T-helper 1 cell treated with Interleukin-12 subunit alpha and Interleukin-12 subunit beta and Interleukin-4 antibody, amounts not matched to agents 30 μg/mL and 1 μg/mL, for 36 hours (primary cell): ENCODE measurements around the gene ZNF605.
"Not testable (repeated sequence)": the region's sequence is repeated elsewhere in the genome, so short reads cannot be mapped to it uniquely, and the experiment has no call there.

Experiments
- H3K27ac Mint-ChIP-seq: one replicate; pipeline ENCODE4 v1.8.0; 2021; ENCODE audit warnings: mild to moderate bottlenecking, mixed read lengths
- H3K27me3 Mint-ChIP-seq: one replicate; pipeline ENCODE4 v1.8.0; 2021; ENCODE audit warnings: low read depth, mixed read lengths
- H3K36me3 Mint-ChIP-seq: one replicate; pipeline ENCODE4 v1.8.0; 2021; ENCODE audit warnings: low read depth, mixed read lengths
- H3K4me1 Mint-ChIP-seq: one replicate; pipeline ENCODE4 v1.8.0; 2021; ENCODE audit warnings: low read depth, mixed read lengths
- H3K4me3 Mint-ChIP-seq: one replicate; pipeline ENCODE4 v1.8.0; 2021; ENCODE audit warnings: mild to moderate bottlenecking, moderate library complexity, mixed read lengths
- H3K9me3 Mint-ChIP-seq: one replicate; pipeline ENCODE4 v1.8.0; 2021; ENCODE audit warnings: mixed read lengths

The ZNF605 gene

DNA sequence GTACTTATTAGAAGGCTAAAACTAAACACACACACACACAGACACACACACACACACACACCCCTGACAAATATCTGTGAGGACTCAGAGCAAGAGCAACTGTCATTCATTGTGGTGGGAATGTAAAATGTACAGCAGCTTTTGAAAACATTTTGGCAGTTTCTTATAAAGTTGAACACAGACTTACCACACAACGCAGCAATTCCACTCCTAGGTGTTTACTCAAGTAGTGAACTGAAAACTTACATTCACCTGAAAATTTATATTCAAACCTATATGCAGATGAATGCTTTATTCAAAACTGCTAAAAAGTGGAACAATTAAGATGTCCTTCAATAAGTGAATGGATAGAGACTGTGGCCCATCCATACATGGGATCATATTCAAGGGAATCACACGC is 18.6 kb downstream of the ZNF605 start:
- H3K27me3 Mint-ChIP-seq: no peaks in the 10 kb centered on the region
- no peak overlapping the region for H3K27ac Mint-ChIP-seq
- H3K4me1 Mint-ChIP-seq: no peaks in the 10 kb centered on the region
- H3K36me3 Mint-ChIP-seq: peaks cover 40% of the 10 kb centered on the region
- peaks cover 59% of the 10 kb centered on the region for H3K9me3 Mint-ChIP-seq
- no peak overlapping the region for H3K4me3 Mint-ChIP-seq

DNA sequence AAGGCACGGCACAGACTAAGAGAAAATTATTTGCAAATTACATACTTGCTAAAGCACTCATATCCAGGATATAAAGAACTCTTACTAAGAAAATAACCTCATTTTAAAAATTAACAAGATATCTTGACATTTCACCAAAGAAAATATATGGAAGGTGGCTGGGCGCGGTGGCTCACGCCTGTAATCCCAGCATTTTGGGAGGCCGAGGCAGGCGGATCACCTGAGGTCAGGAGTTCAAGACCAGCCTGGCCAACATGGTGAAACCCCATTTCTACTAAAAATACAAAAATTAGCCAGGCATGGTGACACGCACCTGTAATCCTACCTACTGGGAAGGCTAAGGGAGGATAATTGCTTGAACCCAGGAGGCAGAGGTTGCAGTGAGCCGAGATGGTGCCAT is 19.2 kb downstream of the ZNF605 start:
- H3K9me3 Mint-ChIP-seq: peaks cover 60% of the 10 kb centered on the region
- not testable (repeated sequence) for H3K4me3 Mint-ChIP-seq, H3K27ac Mint-ChIP-seq, H3K27me3 Mint-ChIP-seq, H3K4me1 Mint-ChIP-seq
- H3K36me3 Mint-ChIP-seq: peaks cover 34% of the 10 kb centered on the region

DNA sequence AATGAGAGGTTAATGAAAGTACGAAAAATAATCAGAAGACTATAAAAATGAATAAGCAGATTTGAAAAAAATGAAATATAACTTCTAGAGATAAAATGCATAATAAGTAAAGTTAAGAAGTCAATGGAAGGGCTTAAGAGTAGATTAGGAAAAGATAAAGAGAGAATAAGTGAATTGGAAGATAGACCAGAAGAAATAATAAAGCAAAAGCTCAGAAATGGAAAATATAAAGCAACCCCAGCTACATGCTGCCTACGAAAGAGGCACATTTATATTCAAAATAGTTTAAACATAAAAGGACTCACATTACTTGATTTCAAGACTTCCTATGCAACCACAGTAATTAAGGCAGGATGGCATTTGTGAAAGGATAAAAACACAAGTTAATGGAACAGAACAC is 19.9 kb downstream of the ZNF605 start:
- Mint-ChIP-seq H3K4me3 (no peak overlapping the region), H3K36me3 (peaks cover 32% of the 10 kb centered on the region), H3K9me3 (peaks cover 60% of the 10 kb centered on the region), H3K27ac (no peak overlapping the region), H3K27me3 (no peaks in the 10 kb centered on the region), H3K4me1 (no peaks in the 10 kb centered on the region)

DNA sequence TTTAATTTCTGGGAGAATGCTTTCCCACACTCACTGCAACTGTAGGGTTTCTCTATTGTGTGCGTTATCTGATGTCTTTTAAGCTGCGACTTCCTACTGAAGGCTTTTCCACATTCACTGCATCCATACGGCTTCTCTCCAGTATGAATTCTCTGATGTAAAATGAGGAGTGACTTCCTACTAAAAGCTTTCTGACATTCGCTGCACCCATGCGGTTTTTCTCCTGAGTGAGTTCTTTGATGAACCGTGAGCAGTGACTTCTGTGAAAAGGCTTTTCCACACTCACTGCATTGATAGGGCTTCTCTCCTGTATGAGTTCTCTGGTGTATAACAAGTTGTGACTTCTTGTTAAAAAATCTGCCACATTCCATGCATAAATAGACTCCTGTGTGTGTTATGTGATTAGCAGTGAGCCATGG is 29.7 kb downstream of the ZNF605 start:
- peaks cover 83% of the 10 kb centered on the region for H3K9me3 Mint-ChIP-seq
- H3K36me3 Mint-ChIP-seq: peaks cover 41% of the 10 kb centered on the region
- no peak overlapping the region for H3K27ac Mint-ChIP-seq
- no peaks in the 10 kb centered on the region for H3K27me3 Mint-ChIP-seq
- no peak overlapping the region for H3K4me3 Mint-ChIP-seq
- H3K4me1 Mint-ChIP-seq: no peaks in the 10 kb centered on the region

DNA sequence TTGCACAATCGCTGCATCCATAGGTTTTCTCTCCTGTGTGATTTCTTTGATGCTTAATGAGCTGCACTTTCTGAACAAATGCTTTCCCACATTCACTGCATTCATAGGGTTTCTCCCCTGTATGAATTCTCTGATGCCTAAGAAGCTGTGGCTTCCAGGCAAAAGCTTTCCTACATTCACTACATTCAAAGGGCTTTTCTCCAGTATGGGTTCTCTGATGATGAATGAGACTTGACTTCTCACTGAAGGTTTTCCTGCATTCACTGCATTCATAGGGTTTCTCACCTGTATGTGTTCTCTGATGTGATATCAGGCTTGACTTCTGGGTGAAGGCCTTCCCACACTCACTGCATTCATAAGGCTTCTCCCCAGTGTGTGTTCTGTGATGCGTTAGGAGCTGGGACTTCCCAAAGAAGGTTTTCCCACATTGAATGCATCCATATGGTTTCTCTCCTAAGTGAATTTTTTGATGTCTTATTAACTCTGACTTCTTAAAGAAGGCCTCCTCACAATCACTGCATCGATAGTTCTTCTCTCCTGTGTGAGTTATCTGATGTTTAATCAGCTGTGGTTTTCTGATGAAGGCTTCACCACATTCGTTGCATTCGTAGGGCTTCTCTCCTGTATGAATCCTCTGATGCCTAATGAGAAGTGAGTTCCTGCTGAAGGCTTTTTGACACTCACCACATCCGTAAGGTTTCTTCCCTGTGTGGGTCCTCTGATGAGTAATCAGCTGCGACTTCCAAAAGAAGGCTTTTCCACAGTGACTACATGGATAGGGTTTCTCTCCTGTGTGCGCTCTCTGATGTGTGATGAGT is 30.3 kb downstream of the ZNF605 start:
- no peaks in the 10 kb centered on the region for H3K4me1 Mint-ChIP-seq

DNA sequence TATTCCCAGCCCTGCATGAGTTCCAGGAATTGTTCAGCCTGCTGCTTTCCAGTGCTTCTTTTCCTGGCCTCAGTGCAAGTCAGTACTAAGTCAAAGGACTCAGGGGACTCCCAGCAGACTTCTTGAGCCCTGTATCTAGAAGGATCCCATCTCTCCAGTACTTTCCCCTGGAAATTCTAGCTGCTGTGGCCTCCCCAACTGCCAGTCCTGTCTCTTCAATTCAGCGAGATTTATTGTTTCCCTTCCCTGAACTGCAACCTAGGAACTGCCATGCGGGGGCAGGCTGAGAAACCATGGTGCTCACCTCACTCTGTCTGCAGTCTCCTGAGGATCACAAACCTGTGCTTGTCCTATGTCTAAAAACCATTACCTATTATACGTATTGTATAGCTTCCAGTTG is 31.8 kb downstream of the ZNF605 start:
- Mint-ChIP-seq H3K27ac (no peak overlapping the region), H3K27me3 (no peaks in the 10 kb centered on the region), H3K36me3 (peaks cover 33% of the 10 kb centered on the region)

More for the DNA sequence above, 30.3 kb downstream of the ZNF605 start:
- peaks cover 39% of the 10 kb centered on the region for H3K36me3 Mint-ChIP-seq
- H3K27me3 Mint-ChIP-seq: no peaks in the 10 kb centered on the region
- no peak overlapping the region for H3K27ac Mint-ChIP-seq
- H3K9me3 Mint-ChIP-seq: peaks cover 82% of the 10 kb centered on the region
- no peak overlapping the region for H3K4me3 Mint-ChIP-seq

DNA sequence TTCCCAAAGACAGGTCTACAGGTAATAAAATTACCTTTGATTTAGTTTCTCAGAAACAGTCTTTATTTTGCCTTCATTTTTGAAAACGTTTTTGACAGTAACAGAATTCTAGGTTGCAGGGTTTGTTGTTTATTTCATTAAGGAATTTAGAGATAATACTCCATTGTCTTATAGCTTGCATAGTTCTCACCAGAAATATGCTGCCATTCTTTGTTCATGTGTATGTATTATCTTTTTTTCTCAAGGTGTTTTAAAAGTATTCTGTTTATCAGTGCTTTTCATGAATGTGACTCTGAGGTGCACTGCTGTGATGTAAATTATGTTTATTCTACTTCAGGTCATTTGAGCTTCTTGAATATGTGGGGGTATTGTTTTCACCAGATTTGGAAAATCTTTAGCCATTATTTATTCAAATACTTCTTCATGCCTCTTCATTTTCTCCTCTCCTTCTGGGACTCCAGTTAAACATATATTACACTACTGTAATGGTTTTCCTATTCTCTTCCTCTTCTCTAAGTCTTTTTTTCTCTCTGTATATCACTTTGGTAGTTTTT is 32.7 kb downstream of the ZNF605 start:
- H3K36me3 Mint-ChIP-seq: peaks cover 26% of the 10 kb centered on the region
- H3K4me1 Mint-ChIP-seq: no peaks in the 10 kb centered on the region
- H3K4me3 Mint-ChIP-seq: no peak overlapping the region
- H3K9me3 Mint-ChIP-seq: peaks cover 67% of the 10 kb centered on the region
- H3K27me3 Mint-ChIP-seq: no peaks in the 10 kb centered on the region
- H3K27ac Mint-ChIP-seq: no peak overlapping the region

More for the DNA sequence above, 31.8 kb downstream of the ZNF605 start:
- Mint-ChIP-seq H3K4me3 (no peak overlapping the region), H3K4me1 (no peaks in the 10 kb centered on the region), H3K9me3 (peaks cover 72% of the 10 kb centered on the region)

DNA sequence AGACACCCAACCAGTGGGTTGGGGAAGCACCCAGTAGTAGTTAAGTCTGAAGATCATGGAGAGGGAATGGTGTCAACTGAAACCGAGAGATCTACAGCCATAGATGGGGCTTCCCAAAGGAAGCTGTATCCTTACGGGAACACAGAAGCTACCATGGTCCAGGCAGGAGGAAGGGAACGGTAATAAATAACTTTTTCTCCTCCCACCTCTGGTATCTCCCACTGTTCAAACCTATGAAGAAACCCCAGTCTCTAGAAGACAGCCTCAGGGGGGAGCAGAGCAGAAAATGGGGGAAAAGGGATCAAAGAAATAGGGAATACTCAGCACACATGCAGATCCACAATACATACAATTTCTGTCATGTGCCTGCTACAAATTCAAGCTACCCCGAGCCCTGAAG is 33.4 kb downstream of the ZNF605 start:
- Mint-ChIP-seq H3K4me1 (no peaks in the 10 kb centered on the region), H3K9me3 (peaks cover 73% of the 10 kb centered on the region), H3K27ac (no peak overlapping the region), H3K36me3 (peaks cover 26% of the 10 kb centered on the region), H3K4me3 (no peak overlapping the region), H3K27me3 (no peaks in the 10 kb centered on the region)

DNA sequence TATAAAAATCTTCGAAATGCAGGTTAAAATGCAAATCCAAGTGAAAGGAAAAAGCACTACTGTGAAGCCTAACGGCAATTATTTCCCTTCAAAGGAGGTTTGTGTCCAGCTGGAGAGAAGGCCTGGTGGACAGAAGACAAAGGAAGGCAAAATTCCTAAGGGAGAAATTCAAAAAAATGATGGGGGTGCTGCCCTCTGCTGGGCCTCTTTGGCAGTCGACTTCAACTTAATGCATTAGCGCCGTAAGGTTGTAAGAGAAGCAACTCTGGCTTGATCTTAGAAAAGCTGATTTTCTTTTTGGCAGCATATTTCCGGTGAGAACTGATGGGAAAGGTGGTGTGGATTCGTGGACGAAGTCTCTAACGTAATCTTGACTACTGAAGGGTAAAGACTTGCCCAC is 34.4 kb downstream of the ZNF605 start:
- H3K36me3 Mint-ChIP-seq: peaks cover 22% of the 10 kb centered on the region
- no peak overlapping the region for H3K27ac Mint-ChIP-seq
- no peaks in the 10 kb centered on the region for H3K4me1 Mint-ChIP-seq
- peaks cover 70% of the 10 kb centered on the region for H3K9me3 Mint-ChIP-seq
- no peak overlapping the region for H3K4me3 Mint-ChIP-seq
- H3K27me3 Mint-ChIP-seq: no peaks in the 10 kb centered on the region

DNA sequence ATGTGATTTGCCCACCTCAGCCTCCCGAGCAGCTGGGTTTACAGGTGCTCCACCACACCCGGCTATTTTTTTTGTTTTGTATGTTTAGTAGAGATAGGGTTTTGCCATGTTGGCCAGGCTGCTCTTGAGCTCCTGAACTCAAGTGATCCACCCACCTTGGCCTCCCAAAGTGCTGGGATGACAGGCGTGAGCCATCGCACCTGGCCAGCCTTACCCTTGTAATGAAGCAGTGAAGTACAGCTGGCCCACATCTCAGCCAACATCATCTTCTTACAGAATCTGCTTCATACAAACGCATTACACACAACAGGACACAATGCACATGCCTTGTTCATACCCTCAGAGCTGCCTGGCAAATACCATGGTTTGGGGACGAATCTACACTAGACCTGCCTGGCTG is 37.4 kb downstream of the ZNF605 start:
- peaks cover 63% of the 10 kb centered on the region for H3K9me3 Mint-ChIP-seq
- no peak overlapping the region for H3K4me3 Mint-ChIP-seq
- peaks cover 18% of the 10 kb centered on the region for H3K36me3 Mint-ChIP-seq
- no peak overlapping the region for H3K27ac Mint-ChIP-seq
- no peaks in the 10 kb centered on the region for H3K27me3 Mint-ChIP-seq
- no peaks in the 10 kb centered on the region for H3K4me1 Mint-ChIP-seq

DNA sequence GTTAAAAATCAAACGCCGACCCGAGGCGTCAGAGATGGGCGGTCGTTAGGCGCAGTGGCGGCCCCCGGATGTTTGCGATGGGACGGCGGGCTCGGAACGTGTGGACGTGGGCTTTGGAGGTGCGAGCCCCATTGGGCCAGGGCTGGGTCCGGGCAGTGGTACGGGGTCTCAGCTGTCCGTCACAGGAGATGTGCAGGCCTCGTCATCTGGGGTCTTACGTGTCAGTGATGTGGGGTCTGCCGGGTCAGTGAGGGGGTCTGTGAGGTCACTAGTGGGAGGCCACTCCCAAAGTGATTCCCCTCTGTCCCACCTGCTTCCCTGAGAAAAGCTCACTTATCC is 47.1 kb downstream of the ZNF605 start:
- H3K36me3 Mint-ChIP-seq: peaks cover 15% of the 10 kb centered on the region
- H3K27me3 Mint-ChIP-seq: peaks cover 18% of the 10 kb centered on the region
- H3K4me3 Mint-ChIP-seq: peak overlapping the region; percentile 86
- peaks cover 31% of the 10 kb centered on the region for H3K9me3 Mint-ChIP-seq
- peaks cover 4% of the 10 kb centered on the region for H3K4me1 Mint-ChIP-seq
- peak overlapping the region; percentile 90 for H3K27ac Mint-ChIP-seq

DNA sequence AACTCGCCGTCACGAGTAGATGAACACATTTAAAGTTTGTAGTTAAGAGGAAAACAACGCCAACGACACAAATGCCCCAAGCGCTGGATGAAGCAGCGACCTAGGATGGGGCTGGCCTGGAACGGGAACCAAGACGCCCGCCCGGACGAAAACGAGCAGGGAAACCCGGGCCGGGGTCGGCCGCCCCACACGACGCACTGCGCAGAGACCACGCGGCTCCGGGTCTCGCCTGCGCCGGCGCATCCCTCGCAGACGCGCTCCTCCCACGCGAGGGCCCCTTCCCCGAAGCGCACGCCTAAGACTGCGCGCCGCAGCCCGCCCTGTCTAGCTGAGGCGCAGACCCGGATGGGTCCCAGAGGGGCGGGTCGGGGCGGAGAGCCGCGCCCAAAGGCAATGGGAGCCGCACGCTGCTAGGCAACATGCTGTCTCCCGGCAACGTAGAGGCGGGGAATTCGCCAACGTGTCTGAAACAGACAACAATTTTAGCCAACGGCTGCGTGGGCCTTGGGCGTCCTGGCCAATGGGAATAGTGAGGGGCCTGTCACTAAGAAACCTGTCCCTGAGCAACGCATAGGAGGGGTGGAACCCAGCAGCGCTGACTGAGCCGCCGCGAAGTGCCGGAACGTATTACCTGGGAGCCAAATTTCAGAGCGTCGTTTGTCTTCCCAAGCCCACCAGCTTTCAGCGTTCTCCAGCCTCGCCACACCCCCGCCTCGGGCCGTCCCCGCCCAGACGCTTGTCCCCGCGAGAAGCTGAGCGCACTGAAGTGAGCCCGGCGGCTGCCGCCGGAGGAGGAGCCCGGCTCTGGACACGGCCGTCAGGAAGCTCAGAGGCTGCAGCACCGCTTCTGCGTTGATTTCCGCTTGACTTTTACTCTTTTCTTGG is 47.7 kb downstream of the ZNF605 start:
- Mint-ChIP-seq H3K4me3 (peak overlapping the region; percentile 86), H3K36me3 (peaks cover 9% of the 10 kb centered on the region), H3K27me3 (peaks cover 18% of the 10 kb centered on the region), H3K4me1 (peaks cover 4% of the 10 kb centered on the region), H3K27ac (peak overlapping the region; percentile 90), H3K9me3 (peaks cover 27% of the 10 kb centered on the region)

DNA sequence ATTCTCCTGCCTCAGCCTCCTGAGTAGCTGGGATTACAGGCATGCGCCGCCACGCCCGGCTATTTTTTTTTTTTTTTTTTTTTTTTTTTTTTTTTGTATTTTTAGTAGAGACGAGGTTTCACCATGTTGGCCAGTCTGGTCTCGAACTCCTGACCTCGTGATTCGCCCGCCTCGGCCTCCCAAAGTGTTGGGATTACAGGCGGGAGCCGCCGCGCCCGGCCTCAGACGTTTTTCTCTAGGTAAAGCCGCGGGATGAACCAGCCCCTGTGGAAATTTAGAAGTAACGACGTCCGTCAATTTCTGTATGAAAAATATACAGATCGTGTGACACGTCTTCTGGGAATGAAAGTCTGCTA is 48.3 kb downstream of the ZNF605 start:
- H3K36me3 Mint-ChIP-seq, H3K4me1 Mint-ChIP-seq, H3K27ac Mint-ChIP-seq: not testable (repeated sequence)
- Mint-ChIP-seq H3K9me3 (peaks cover 29% of the 10 kb centered on the region), H3K4me3 (peak overlapping the region; percentile 86), H3K27me3 (peaks cover 18% of the 10 kb centered on the region)

DNA sequence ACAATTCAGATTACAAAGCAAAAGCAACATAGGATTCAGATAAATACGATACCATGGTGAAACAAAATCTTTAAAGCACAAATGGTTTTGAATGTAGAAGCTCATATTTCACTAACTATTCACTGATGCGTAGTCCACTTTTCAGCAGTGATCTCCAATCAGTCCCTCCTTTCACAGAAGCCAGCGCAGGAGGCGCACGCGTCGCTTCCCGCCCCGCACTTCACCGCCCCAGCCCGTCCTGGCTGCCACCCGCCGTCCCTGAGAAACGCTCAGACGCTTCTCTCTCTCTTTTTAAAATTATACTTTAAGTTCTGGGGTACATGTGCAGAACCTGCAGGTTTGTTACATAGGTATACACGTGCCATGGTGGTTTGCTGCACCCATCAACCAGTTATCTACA is 48.9 kb downstream of the ZNF605 start:
- H3K4me3 Mint-ChIP-seq: no peak overlapping the region
- peaks cover 7% of the 10 kb centered on the region for H3K36me3 Mint-ChIP-seq
- H3K9me3 Mint-ChIP-seq: peaks cover 26% of the 10 kb centered on the region
- H3K27ac Mint-ChIP-seq: no peak overlapping the region
- peaks cover 4% of the 10 kb centered on the region for H3K4me1 Mint-ChIP-seq
- peaks cover 18% of the 10 kb centered on the region for H3K27me3 Mint-ChIP-seq
